Gastroesophageal sphincter (tissue), 3 donors: ENCODE data around the gene PIF1.

Source experiments
- EP300 ChIP-seq: sonication (generic); formaldehyde crosslinking; IDR thresholded peaks from one replicate; pipeline ENCODE4 v1.6.1; 2017; ENCODE audit warnings: antibody characterized with exemption, mild to moderate bottlenecking
- POLR2A ChIP-seq, 2 donors: fragments of 450-650 bp; IDR thresholded peaks; one replicate each; pipeline ENCODE4 v1.6.1; 2017; ENCODE audit warnings: antibody characterized with exemption in 2 of 2, mild to moderate bottlenecking in 2 of 2, moderate library complexity in 1 of 2
- TF ChIP-seq, protein P1 (sequence below), 4 experiments: fragments of 200-600 bp in 2 of 4; fragments of 450-650 bp in 2 of 4; sonication (generic) in 1 of 4; IDR thresholded peaks; one replicate each; pipeline ENCODE4 v1.5.1; 2017 to 2019; ENCODE audit warnings: antibody characterized with exemption in 4 of 4, mild to moderate bottlenecking in 2 of 4, moderate library complexity in 2 of 4

DNA sequence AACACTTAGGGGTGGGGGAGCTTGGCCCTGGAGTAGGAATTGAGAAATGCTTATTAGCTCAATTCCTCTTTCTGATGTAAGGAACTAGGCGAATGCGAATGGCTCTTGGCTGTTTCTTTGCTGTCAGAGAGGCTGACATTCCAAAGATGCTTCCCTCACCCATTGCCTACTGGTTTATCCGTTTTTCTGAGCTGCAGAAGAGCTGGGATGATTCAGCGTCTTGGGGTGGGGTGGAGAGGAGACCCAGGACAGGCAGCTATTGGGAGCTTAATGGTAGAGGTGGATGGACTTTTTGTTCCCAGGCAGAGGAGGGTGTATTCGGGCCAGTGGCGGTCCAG is 26.0 kb upstream of the PIF1 start:
- TF ChIP-seq EP300 (no peak), POLR2A (IDR thresholded peaks at IDR 0.05) (no peak)
- TF ChIP-seq, protein P1, sequence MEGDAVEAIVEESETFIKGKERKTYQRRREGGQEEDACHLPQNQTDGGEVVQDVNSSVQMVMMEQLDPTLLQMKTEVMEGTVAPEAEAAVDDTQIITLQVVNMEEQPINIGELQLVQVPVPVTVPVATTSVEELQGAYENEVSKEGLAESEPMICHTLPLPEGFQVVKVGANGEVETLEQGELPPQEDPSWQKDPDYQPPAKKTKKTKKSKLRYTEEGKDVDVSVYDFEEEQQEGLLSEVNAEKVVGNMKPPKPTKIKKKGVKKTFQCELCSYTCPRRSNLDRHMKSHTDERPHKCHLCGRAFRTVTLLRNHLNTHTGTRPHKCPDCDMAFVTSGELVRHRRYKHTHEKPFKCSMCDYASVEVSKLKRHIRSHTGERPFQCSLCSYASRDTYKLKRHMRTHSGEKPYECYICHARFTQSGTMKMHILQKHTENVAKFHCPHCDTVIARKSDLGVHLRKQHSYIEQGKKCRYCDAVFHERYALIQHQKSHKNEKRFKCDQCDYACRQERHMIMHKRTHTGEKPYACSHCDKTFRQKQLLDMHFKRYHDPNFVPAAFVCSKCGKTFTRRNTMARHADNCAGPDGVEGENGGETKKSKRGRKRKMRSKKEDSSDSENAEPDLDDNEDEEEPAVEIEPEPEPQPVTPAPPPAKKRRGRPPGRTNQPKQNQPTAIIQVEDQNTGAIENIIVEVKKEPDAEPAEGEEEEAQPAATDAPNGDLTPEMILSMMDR (IDR thresholded peaks at IDR 0.05) = no peak
